Muscle of leg (tissue), 11 donors: Measurements from ENCODE around the gene RAX2. TPM values are rescaled to one million over a fixed set of nuclear protein-coding genes. Genes with fewer than 3 reads are reported as not detected.

Experiments
- DNase-seq: peaks from one replicate; pipeline ENCODE4 v3.0.0; 2013
- H3K27ac ChIP-seq: one replicate; pipeline ENCODE4 v1.5.1; 2013; ENCODE audit warnings: mild to moderate bottlenecking, low read length, control low read depth
- H3K27me3 ChIP-seq: one replicate; pipeline ENCODE4 v1.6.1; 2013; ENCODE audit warnings: low read length; ENCODE audit not compliant: control insufficient read depth, insufficient read depth
- H3K36me3 ChIP-seq: one replicate; pipeline ENCODE4 v1.6.1; 2013; ENCODE audit warnings: low read length; ENCODE audit not compliant: control insufficient read depth, insufficient read depth
- H3K4me1 ChIP-seq: one replicate; pipeline ENCODE4 v1.6.1; 2013; ENCODE audit warnings: low read length; ENCODE audit not compliant: control insufficient read depth, insufficient read depth
- H3K4me3 ChIP-seq: one replicate; pipeline ENCODE4 v1.5.1; 2013; ENCODE audit warnings: low read length, control low read depth
- H3K9me3 ChIP-seq: replicated peaks from 2 replicates; pipeline ENCODE4 v1.6.1; 2013; ENCODE audit warnings: low read depth, low read length; ENCODE audit not compliant: control insufficient read depth
- WGBS: methylation state at CpG from one replicate; pipeline ENCODE4 v1.1.5; 2013; ENCODE audit warnings: missing lambda C conversion rate; ENCODE audit not compliant: insufficient coverage; 5-methylcytosine and 5-hydroxymethylcytosine counted together
- polyA plus RNA-seq, 8 donors: library from polyadenylated mRNA; unstranded; fragments of 120-200 nt; gene quantifications; one replicate each; pipeline versions ENCODE4 v1.2.1 to v1.2.3, GENCODE V29; 2013; ENCODE audit warnings: inconsistent platforms in 1 of 8, low replicate concordance in 1 of 8; ENCODE audit not compliant: insufficient read length in 8 of 8, insufficient read depth in 1 of 8
- total RNA-seq: library from RNA; stranded (reverse); fragments of 120-200 nt; gene quantifications from one replicate; pipeline ENCODE4 v1.2.4, GENCODE V29; 2013

Gene RAX2
- total and polyA plus RNA-seq, 9 donors = 0.04 TPM; not detected in 8

DNA sequence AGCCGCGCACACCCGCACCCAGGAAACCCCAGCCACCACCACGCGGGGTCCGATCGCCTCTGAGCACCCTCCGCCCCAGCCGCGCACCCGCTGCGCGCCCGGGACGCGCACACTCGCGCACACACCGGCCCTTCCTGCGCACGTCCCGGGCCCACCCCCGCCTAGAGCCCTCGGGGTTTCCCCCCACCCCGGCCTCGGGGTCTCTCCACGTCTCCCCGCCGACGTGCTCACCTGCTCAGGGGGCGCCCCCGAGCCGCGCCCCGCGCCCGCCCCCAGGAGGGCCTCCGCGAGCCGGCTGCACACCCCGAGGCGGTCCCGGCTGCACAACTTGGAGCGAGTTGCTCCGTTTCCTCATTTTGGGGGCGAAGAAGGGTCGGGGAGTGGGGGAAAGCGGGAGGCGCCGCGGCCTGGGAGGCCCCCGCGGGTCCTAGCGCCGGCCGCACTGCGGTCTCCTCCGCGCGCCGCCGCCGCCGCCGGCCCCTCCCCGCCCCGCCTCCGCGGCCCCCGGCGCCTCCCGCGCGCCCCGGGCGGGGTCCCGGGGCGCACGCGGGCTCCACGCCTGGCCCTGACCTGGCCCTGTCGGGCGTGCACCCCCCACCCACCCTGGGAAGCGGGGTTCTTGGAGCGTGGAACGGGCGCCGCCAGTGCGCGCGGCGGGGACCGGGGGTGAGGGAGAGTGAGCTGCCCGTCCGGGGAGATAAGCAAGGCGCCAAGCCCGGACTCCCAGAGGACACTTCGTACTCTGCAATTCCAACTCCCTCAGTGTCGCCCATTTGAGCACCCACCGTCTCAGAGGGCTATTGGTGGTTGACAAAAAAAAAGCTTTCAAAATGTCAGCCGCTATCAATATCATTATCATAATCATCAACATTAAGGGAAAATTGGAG lies 14.2 kb upstream of the RAX2 start, which contains the start of gene MATK:
MATK (minus strand) TSS at position 444 of the 887 bp plus-strand sequence. CDS start 1,246 bp downstream, outside the sequence.
- Histone ChIP-seq H3K36me3 (no peaks in the 10 kb centered on the region), H3K27me3 (peaks cover 40% of the 10 kb centered on the region), H3K27ac (no peak within 1 kb of the TSS), H3K9me3 (peaks cover 20% of the 10 kb centered on the region), H3K4me3 (peak within 1 kb of the TSS; percentile 5), H3K4me1 (peaks cover 4% of the 10 kb centered on the region)
- no peak for DNase-seq
- WGBS = under 1% methylated on average over 68 of the region's 101 CpGs

DNA sequence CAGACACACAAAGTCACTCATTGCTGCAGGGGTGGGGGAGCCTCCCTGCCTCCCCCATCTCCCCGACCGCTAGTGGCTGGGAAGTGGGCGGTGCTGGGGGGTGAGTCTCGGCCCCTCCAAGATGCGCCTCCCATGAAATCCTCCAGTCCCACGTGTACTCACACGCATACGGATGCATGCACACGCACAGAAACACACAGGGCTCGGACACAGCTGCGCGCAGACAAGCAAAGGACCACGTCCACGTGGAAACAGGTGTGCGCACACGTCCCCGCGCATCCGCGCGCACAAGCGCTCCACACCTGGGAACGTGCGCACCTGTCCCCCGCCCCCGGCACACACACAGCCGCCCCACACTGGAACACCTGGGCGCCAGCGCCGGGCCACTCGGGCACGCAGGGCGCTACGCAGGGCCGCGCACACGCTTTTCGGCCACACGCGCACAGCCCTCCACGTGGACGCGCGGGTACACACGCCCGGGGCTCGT lies 13.5 kb upstream of the RAX2 start:
- H3K4me3 ChIP-seq = peak overlapping the region; percentile 5
- H3K27ac ChIP-seq = no peak overlapping the region
- DNase-seq = no peak
- peaks cover 20% of the 10 kb centered on the region for H3K9me3 ChIP-seq
- peaks cover 40% of the 10 kb centered on the region for H3K27me3 ChIP-seq
- under 1% methylated on average over 40 of the region's 47 CpGs for WGBS
- H3K36me3 ChIP-seq = no peaks in the 10 kb centered on the region
- H3K4me1 ChIP-seq = peaks cover 4% of the 10 kb centered on the region

DNA sequence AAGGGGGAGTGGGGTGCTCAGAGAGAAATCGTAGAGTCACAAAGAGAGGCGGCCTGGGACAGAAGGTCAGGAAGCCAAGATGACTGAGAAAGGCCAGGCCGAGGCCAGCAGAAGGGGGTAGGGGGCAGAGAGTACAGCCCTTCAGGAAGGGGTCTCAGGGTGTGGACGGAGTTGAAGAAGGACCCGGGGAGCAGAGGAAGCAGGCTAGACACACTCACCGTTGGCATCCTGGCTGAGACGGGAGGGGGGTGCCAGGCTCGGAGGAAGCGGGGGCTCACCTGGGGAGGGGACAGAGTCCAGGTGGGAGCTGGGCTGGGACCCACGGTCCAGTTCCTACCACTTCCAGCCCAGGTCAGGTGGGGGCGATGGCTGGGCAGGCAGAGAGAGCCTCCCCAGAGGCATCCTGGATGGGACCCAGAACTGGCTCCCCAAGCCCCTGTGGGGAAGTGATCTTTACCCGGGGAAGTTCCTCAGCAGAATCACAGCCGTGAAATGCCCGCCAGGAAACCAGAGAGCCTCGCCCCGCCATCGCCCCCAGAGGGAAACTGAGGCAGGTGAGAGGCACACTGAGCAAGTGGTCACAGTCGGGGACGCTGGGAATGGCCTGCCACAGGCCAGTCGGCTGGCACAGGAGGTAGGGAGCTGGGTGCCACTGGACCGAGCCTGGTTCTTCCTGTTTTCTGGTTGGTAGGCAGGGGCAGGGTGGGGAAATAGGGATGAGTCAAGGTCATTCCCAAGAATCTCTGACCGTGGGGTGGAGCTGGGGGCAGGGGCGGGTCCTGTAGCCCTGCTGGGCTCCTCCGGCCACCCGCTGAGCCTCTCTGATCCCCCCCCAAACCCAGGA lies 12.8 kb upstream of the RAX2 start:
- WGBS = 20% methylated on average over 14 of the region's 25 CpGs
- H3K27me3 ChIP-seq = peaks cover 38% of the 10 kb centered on the region
- H3K36me3 ChIP-seq = no peaks in the 10 kb centered on the region
- peak overlapping the region; percentile 5 for H3K4me3 ChIP-seq
- no peak overlapping the region for H3K27ac ChIP-seq
- no peak for DNase-seq
- peaks cover 20% of the 10 kb centered on the region for H3K9me3 ChIP-seq
- H3K4me1 ChIP-seq = peaks cover 4% of the 10 kb centered on the region

DNA sequence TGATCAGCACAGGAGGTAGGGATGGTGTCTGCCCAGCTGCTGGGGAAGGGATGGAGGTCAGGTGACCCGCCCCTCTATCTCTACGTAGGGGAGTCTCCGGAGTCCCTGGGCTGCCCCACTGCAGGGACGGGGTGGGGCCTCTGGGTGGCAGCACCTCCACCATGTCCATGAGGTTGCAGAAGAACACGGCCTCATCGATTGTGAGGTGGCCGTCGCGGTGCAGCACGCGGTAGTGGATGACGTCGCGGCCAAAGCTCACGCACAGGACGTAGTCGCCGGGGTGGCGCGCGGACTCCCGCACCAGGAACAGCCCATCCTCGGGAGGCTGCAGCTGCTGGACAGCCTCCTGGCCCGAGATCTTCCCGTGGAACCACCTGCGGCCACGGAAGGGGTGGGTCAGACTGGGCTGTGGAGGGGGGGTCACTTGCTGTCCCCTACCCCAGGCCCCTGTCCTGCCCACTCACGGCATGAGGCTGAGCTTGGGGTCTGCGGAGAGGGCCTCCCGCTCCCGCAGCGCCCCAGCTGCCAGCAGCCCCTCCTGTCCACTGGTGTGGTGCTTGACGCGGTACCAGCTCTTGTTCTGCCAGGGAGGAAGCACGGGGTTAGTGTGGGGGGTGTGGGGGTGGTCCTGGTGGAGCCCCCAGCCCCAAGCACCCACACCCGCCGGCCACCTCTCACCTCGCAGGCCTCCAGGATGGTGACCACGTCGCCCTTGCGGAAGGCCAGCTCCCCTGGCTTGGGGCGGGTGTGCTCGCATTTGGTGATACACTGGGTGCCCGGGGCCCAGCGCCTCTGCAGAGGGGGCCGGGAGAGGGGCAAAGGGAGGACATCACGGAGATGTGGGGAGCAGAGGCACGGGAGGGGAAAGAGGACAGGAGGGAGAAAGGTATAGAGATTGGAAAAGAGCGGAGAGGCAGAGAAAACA lies 11.9 kb upstream of the RAX2 start:
- Histone ChIP-seq H3K36me3 (no peaks in the 10 kb centered on the region), H3K27me3 (peaks cover 38% of the 10 kb centered on the region), H3K4me3 (no peak overlapping the region), H3K9me3 (peaks cover 20% of the 10 kb centered on the region), H3K4me1 (peaks cover 4% of the 10 kb centered on the region), H3K27ac (no peak overlapping the region)
- WGBS = 66% methylated on average over 35 of the region's 49 CpGs
- no peak for DNase-seq

DNA sequence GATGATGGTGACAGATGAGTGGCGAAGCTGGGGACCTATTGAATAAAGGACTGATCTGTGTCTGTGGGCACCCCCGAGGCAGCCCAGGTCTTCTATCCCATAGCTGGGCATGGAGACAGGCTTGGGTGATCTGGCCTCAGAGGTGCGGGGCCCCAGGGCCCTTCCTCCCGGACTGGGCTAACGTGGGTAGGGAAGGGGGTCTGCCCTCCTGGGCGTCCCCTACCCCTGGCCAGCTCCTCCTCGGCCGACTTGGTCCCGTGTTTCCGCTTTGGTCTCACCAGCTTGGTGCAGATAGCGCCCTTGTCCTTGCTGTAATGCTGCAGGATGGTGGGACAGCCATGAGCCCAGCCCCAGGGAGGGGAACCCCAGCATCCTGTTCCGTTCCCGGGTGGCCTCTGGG lies 10.9 kb upstream of the RAX2 start:
- H3K27me3 ChIP-seq = peaks cover 38% of the 10 kb centered on the region
- H3K27ac ChIP-seq = no peak overlapping the region
- no peak overlapping the region for H3K4me3 ChIP-seq
- peaks cover 4% of the 10 kb centered on the region for H3K4me1 ChIP-seq
- H3K36me3 ChIP-seq = no peaks in the 10 kb centered on the region
- WGBS = 89% methylated on average over 10 of the region's 13 CpGs
- peaks cover 20% of the 10 kb centered on the region for H3K9me3 ChIP-seq
- no peak for DNase-seq

DNA sequence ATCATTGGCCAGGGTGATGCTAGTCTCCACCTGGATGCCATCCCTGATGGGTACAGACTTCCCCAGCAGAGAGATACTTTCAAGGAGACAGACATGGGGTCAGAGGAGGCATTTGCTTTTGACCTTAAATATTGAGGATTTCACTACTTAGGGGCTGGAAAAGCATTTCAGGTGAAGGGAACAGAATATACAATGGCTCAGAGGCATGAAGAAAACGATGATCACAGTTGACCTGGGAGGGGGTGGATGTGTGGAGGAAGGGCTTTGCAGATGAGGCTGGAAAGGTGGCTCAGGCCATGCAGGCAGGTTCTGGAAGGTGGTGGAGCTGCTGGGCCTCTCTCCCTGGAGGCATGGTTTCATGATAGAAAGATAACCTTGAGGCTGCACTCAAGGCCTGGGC lies 10.3 kb upstream of the RAX2 start:
- no peak for DNase-seq
- Histone ChIP-seq H3K36me3 (no peaks in the 10 kb centered on the region), H3K27ac (no peak overlapping the region), H3K27me3 (peaks cover 38% of the 10 kb centered on the region), H3K4me3 (no peak overlapping the region), H3K9me3 (peaks cover 20% of the 10 kb centered on the region), H3K4me1 (peaks cover 4% of the 10 kb centered on the region)
- 91% methylated on average over 1 of the region's 1 CpG for WGBS

DNA sequence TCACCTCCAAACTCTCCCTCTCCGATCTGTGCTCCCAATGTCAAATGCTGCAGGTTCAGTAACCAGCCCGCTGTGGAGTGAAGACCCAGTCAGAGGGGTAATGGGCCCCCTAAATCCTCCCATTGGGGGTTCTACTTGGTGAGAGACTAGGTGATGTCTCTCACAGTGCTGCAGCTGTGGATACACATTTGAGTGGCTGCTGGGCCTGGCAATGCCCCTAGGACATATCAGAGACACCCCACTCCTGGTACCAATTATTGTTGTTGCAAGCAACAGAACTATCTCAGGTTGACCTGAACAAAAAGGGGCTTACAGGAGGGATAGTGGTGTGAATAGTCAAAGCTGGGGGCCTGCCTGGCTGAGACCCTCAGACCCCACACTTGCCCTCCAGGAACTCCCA lies 9.6 kb upstream of the RAX2 start:
- Histone ChIP-seq H3K27me3 (peaks cover 33% of the 10 kb centered on the region), H3K4me1 (peaks cover 4% of the 10 kb centered on the region), H3K9me3 (peaks cover 20% of the 10 kb centered on the region), H3K27ac (no peak overlapping the region), H3K4me3 (no peak overlapping the region), H3K36me3 (no peaks in the 10 kb centered on the region)
- WGBS = no CpG with 5 or more reads among the region's 2 CpGs
- no peak for DNase-seq

DNA sequence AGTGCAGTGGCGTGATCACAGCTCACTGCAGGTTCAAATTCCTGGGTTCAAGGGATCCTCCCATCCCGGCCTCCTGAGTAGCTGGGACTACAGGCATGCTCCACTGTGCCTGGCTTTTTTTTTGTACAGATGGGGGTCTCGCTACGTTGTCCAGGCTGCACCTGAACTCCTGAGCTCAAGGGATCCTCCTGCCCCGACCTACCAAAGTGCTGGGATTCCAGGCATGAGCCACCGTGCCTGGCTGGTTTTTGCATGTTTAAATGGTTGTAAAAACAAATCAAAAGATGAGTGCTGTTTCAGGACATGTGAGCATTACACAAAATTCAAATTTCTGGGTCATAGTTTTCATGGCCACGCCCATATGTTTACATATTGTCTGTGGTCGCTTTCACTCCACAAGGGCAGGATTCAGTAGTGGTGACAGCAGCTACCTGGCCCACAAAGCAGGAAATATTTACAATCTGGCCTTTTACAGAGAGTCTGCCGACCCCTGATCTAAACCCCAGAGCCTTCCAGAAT lies 8.8 kb upstream of the RAX2 start:
- peaks cover 27% of the 10 kb centered on the region for H3K27me3 ChIP-seq
- 98% methylated on average over 5 of the region's 9 CpGs for WGBS
- H3K36me3 ChIP-seq = no peaks in the 10 kb centered on the region
- peaks cover 20% of the 10 kb centered on the region for H3K9me3 ChIP-seq
- H3K4me1 ChIP-seq = peaks cover 4% of the 10 kb centered on the region
- H3K27ac ChIP-seq = no peak overlapping the region
- DNase-seq = no peak
- no peak overlapping the region for H3K4me3 ChIP-seq

DNA sequence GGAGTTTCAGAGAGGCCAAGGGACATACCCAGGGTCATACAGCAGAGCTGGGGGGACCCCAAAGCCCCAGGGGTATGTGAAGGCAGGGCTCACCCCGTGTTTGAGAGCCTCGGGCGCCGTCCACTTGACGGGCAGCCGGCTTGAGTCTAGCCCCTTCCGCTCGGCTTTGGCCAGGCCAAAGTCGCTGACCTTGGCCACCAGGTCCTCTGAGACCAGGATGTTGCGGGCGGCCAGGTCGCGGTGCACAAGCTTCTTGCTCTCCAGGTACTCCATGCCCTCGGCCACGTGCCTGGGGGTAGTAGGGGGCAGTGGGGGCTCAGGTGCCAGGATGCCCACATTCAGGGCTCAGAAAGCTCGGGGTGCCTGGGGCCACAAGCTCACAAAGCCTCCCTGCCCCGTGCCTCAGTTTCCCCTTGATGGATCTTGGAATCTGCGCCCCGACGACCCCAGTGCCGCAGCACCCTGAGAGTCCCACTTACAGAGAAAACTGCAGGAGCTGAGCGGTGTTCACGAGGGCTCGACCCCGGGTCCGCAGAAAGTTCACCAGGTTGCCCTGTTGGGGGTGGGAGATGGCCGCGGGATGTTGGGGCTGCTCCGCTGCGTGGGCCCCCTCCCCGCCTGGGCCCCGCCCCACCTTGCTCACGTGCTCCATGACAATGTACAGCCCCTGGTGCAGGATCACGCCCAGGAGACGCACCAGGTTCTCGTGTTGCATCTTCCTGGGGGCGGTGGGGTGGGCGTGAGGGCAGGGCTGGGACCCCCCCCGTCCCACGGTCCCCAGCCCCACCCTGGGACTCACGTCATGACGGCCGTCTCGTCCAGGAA lies 7.1 kb upstream of the RAX2 start:
- no peaks in the 10 kb centered on the region for H3K4me1 ChIP-seq
- H3K36me3 ChIP-seq = no peaks in the 10 kb centered on the region
- H3K4me3 ChIP-seq = no peak overlapping the region
- H3K27ac ChIP-seq = no peak overlapping the region
- peaks cover 10% of the 10 kb centered on the region for H3K27me3 ChIP-seq
- WGBS = 73% methylated on average over 32 of the region's 44 CpGs
- peaks cover 20% of the 10 kb centered on the region for H3K9me3 ChIP-seq
- DNase-seq = no peak
